Tibial nerve (tissue), 4 donors: ENCODE measurements around the gene ANAPC10.

Source experiments
- CTCF ChIP-seq, 5 experiments: fragments of 200-600 bp in 3 of 5; fragments of 450-650 bp in 2 of 5; sonication (generic) in 3 of 5; IDR thresholded peaks; one replicate each; pipeline ENCODE4 v1.5.1; 2016 to 2019; ENCODE audit warnings: antibody characterized with exemption in 5 of 5, mild to moderate bottlenecking in 3 of 5, moderate library complexity in 2 of 5
- EP300 ChIP-seq, 2 donors: sonication (generic); formaldehyde crosslinking; IDR thresholded peaks; one replicate each; pipeline ENCODE4 v1.6.1; 2017; ENCODE audit warnings: antibody characterized with exemption in 2 of 2, mild to moderate bottlenecking in 1 of 2
- POLR2A ChIP-seq, 2 donors: fragments of 450-650 bp; IDR thresholded peaks; one replicate each; pipeline ENCODE4 v1.6.1; 2017; ENCODE audit warnings: antibody characterized with exemption in 2 of 2, mild to moderate bottlenecking in 2 of 2, moderate library complexity in 2 of 2

GRCh38 chr4:145132511-145133098 is 34.6 kb upstream of the ANAPC10 start:
- TF ChIP-seq CTCF (IDR thresholded peaks at IDR 0.05) (no peak), POLR2A (IDR thresholded peaks at IDR 0.05) (no peak), EP300 (IDR thresholded peaks at IDR 0.05) (no peak)
